Islet of Langerhans (tissue), 1 donor: ENCODE measurements around the gene CAMK2A.
"Not testable (repeated sequence)": the region's sequence is repeated elsewhere in the genome, so short reads cannot be mapped to it uniquely, and the experiment has no call there.

Source experiments
- FAIRE-seq: peaks from one replicate; lab custom pipeline; 2011; peaks lifted over from hg19 to GRCh38; lab: Jason Lieb, UNC

Gene CAMK2A

DNA sequence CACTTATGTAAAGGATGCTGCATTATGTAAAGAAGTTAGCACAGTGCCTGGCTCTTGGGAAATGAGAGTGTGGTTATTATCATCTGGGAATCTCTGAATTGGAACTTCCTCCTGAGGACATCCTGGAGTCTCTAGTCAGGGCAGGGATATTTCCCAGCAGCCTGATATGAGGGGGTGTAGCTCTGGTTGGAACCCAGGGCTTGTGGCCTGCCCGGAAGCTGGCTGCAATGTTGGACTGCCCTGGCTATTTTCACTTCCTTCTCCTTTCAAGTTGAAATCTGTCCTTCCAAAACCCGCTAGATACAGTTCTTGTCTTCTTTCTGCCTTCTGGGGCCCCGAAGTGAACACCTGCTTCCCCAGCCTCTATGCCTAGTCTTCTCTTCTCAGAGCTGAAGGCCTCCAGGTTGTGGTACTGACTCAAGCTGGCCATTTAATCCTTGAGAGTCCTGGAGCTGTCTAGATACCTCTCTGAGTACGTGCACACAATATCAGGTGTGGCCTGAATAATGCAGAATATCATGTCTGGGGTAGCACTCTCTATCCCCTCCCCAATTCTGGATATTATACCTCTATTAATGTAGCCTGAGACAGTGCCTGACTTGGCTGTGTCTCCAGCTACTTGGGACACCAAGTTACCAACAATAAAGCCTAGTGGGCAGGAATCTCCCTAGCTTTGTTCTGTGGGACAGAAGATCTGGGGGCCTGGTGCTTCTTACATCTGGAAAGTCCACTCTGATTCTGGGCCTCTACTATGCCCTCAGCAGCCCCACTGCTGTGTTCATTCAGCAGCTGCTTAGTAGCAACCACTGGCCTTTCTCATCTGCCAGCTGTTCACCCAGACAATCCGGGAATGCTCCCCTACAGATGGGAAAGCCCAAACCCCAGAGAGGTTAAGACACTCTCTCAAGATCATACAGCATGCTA lies 54.7 kb downstream of the CAMK2A start:
- FAIRE-seq, result no peak

DNA sequence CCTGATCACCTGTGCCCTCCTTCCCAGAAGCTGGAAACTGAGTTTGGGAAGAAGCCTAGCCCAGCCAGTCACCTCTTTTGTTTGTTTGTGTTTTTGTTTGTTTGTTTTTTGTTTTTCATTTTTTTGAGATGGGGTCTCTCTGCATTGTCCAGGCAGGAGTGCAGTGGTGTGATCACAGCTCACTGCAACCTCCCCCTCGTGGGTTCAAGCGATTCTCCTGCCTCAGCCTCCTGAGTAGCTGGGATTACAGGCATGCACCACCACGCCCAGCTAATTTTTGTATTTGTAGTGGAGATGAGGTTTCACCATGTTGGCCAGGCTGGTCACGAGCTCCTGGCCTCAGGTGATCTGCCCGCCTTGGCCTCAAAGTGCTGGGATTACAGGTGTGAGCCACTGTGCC lies 55.9 kb downstream of the CAMK2A start:
- FAIRE-seq, result not testable (repeated sequence)

DNA sequence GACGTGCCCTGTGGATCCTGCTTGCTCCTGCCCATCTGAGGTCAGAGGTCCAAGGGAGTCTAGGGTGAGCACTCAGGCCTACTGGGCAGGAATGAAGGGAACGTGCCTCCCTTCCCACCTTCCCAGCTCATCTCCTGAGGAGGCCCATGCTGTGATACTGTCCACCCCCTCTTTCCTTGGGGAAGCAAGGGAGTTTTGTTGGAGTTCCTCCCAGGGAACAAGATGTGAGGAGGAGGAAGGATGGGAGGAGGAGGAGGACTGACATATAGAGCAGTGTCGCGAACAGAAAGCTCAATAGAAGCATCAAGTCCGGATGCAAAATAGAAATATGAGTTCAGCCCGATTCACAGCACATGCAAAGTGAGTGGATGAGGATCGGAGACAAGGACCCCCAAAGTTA lies 58.7 kb downstream of the CAMK2A start:
- FAIRE-seq, result no peak

GRCh38 chr5:150229571-150229970 lies 60.0 kb downstream of the CAMK2A start:
- no peak for FAIRE-seq

DNA sequence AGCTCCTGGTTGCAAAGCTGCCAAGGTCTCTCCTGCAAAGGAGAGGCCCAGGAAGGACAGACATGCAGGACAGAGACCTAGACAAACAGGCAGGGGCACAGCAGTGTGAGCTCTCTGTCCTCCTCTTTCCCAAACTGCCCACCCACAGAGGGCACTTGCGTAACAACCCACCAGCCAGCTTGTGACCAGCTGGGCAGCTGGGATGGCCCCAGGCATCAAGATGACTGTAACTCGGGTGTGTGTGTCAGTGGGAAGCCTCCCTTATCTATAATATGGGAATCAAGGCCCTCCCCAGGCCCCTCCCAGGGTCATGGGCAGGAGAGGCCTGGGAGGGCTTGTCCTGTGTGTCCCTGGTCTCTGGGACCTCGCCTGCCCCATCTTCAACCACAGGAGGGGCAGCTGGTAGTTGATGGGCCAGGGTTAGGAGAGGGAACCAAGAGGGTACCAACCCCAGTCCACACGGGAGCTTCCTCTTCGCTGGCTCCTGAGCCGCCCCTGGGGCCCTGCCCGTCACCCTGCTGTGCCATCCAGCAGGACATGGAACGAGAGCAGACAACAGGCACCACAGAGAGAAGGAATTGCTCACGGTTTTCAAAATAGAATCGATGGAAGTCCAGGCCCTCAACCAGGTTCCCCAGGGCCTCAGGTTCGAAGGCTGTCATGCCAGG lies 61.8 kb downstream of the CAMK2A start:
- no peak for FAIRE-seq

- FAIRE-seq, result no peak
These were observed 62.5 kb downstream of the CAMK2A start for GRCh38 chr5:150227036-150227435.

DNA sequence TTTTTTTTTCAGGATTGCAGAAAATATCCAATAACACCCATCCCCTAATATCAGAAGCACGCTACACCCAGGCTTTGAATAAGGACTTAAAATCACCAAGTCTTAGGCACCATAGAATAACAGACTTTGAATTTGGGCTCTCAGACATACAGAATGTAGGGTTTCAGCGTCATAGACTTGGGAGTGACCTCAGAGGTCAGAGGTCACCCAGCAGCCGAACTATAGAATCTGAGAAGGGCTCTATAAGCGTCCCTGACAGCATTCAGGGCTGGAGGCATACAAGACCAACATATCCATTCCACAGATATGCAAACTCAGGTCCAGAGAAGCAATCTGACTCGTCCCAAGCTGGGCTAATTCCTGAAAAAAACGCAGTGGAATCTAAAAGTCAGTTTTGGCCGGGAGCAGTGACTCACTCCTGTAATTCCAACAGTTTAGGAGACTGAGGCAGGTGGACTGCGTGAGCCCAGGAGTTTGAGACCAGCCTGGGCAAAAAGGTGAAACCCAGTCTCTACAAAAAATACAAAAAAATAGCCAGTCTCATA lies 65.0 kb downstream of the CAMK2A start:
- no peak for FAIRE-seq

DNA sequence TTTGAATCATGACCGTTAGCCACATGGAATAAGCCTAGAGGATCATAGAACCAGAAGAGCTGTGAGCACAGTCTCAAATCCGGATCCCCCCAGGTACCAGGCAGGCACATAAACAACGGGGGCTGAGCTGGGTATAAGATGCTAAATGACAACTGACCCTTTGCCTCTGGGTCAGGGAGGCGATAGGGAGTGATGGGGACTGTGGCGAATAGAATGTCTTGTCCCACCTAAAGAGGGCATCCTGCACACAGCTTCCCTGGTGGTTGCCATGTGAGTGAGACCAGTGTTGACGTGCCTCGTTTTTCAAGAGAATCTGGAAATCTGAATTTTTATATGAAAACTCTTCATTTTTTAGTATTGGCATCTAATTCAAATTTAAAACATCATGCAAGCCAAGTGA lies 66.1 kb downstream of the CAMK2A start:
- FAIRE-seq, result no peak

GRCh38 chr5:150222906-150223305 lies 66.7 kb downstream of the CAMK2A start:
- no peak for FAIRE-seq

DNA sequence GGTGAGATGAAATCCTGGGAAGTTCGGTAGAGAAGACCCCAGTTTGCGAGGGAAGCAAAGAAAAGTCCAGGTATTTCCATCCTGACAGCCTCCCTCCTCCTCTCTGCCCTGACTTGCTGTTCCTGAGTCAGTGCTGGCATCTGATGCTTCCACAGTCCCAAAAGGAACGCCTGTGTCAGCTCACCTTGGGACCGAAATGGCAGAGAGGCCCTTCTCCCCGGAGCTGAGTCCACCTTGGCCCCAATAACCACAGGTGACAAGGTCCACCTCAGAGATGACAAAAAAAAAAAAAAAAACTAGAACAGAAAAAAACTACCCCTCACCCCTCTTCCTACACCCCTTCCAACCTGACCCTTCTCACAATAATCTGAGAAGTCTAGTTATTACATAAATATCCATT lies 68.1 kb downstream of the CAMK2A start:
- no peak for FAIRE-seq

DNA sequence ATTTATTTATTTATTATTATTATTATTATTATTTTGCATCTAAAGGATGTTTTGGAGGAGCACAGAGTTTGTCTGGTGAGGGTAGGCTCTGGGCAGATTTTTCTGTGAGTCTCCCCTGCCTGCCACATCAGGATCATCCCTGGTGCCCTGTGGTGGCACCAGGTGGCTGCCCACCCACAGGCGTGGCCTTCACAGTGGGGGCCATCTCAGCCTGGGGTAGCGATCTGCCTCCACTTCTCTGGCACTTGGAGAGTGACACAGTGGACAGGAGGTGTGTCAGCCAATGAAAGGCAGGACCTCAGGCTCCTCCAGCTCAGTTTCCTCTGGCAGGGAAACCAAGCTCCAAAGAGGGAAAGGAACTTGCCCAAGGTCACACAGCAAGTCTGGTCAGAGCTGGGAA lies 69.7 kb downstream of the CAMK2A start:
- no peak for FAIRE-seq

- FAIRE-seq, result no peak
These were observed 70.4 kb downstream of the CAMK2A start for GRCh38 chr5:150219142-150219541.

- FAIRE-seq, result no peak
These were observed 70.9 kb downstream of the CAMK2A start for GRCh38 chr5:150218693-150219035.

GRCh38 chr5:150217873-150218692 lies 71.5 kb downstream of the CAMK2A start:
- FAIRE-seq, result no peak

- FAIRE-seq, result no peak
These were observed 72.5 kb downstream of the CAMK2A start for GRCh38 chr5:150217038-150217437.

DNA sequence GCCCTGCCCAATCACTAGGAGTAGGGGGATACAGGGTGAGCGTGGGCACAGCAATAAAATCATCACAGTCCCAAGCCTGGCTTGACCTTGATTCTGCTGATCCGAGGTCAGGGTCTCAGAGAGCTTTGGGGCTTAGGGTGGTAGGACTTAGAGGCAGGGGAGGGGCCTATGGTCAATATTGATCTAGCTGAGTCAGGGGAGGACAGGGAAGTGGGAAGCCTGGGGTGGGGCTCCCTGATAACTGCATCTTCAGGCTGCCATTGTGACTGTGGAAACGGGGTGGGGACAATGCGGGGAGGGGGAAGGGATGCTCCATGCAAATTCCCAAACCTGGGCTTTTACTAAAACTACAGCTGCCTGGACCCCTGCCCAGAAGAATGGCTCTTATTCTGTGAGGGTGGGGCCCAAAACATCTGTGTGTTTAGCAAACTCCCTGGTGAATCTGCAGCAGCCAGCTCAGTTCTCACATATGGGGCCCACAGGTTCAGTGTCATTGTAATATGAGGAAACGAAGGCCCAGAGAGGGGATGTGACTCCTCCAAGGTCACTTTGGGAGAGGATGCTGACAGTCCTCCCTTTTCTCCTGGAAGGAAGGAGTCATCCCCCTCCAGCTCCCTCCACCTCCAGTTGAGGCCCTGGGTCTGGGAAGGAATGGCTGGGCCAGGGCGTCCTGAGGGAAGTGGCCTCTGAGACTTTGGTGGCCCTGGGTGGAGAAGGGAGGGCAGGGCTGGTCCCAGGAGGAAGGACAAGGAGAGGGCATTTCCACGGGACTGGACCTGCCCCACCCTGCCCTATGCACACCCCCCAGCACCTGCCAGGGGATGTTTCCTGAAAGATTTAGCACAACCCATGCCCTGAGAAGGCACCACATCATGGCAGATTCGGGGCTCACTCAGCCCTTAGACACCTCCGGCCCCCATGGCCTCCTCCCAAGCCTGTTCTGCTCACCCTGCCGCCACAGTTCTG lies 73.3 kb downstream of the CAMK2A start:
- FAIRE-seq, result no peak

DNA sequence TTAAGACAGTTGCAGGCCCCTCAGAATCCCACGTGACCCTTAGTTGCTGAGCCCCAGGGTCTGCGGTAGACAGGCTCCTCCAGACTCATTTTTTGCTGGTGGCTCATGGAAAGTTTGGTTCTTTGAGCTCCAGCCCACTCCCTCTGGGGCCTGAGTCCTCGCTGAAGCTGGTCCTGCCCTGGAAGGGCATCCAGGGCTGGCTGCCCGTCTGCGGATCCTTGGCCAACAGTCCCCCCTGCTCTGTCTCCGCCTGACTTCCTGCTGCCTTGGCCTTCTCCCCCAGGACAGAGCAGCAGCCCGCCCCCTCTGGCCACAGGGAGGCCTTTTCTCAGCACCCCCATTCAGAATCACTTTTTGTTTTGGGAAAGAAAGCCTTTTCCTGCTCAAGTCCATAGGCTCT lies 75.3 kb downstream of the CAMK2A start:
- FAIRE-seq, result no peak

DNA sequence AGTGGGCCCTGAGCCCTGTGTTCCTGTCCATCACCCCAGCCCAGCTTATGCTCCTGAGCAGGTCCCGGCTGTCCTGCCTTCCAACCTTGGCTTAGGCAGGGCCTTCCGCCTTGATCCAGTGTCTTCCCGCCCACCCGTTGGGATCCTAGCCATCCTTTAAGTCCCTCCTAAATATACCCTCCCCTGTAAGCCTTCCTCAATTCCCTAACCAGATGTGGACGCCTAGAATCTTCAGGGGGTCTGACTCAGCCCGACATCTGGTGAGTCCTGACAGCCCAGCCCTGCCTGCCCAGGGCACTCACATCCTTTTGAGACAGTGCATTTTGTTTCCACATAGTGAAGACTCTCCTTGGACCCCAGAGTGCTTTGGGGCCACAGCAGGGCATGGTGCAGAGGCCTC lies 76.0 kb downstream of the CAMK2A start:
- no peak for FAIRE-seq

GRCh38 chr5:150211156-150212030 lies 78.2 kb downstream of the CAMK2A start:
- no peak for FAIRE-seq

DNA sequence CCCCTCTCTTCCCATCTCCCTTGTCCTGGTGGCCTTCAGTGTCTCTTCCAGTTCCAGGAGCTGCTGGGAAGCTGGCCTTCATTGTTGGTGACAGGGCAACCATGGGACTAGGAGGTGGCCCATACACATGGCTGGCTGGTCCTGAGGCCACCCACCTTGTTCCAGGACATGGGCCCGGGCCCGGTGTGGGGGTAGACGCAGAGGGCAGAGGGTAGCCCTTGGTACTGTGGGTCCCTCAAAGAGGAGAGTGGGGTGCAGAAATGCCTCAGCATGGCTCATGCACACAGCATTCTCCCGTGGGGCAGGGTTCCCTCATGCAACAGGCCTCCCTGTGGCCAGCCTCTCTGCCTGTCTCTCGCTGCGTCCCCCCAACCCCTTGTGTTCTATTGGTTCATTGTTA lies 78.9 kb downstream of the CAMK2A start:
- FAIRE-seq, result no peak
